Spleen (tissue), 7 donors: Measurements from ENCODE around the gene LASP1.
A peak's percentile ranks its signal among the peaks of the same experiment; 100 is the strongest.

Source experiments
- CTCF ChIP-seq, 11 experiments: fragments of 200-600 bp in 7 of 11; fragments of 450-650 bp in 4 of 11; sonication (generic) in 4 of 11; IDR thresholded peaks in 8 of 11; conservative IDR thresholded peaks in 3 of 11; 1 replicate in 7 of 11; 2 replicates in 4 of 11; pipeline versions ENCODE4 v1.4.0 to v1.8.0; 2016 to 2021; ENCODE audit warnings: antibody characterized with exemption in 11 of 11, inconsistent platforms in 4 of 11, mild to moderate bottlenecking in 1 of 11
- POLR2A ChIP-seq, 3 donors: fragments of 450-650 bp; IDR thresholded peaks; one replicate each; pipeline ENCODE4 v1.5.1; 2017; ENCODE audit warnings: antibody characterized with exemption in 3 of 3, mild to moderate bottlenecking in 1 of 3
- POLR2AphosphoS5 ChIP-seq, 3 donors: sonication (generic); formaldehyde crosslinking; IDR thresholded peaks; one replicate each; pipeline ENCODE4 v1.5.1; 2017; ENCODE audit warnings: antibody characterized with exemption in 3 of 3
- donor health status: DM: no; HTN: no; CAD: no; lungs with moderate emphysema.
- donor health status: DM: no; HTN: no; CAD: no.
- donor health status: DM: no; HTN: no; CAD: no.

- peak in 2 of 11 experiments; percentile 9 to 12 for TF ChIP-seq CTCF (IDR thresholded peaks at IDR 0.05 in 8 of 11, conservative IDR thresholded peaks at IDR 0.05 in 3 of 11)
- TF ChIP-seq POLR2AphosphoS5 (IDR thresholded peaks at IDR 0.05) = peak; percentile 58 to 93 (median 91)
- TF ChIP-seq POLR2A (IDR thresholded peaks at IDR 0.05) = peak in 1 of 3 donors; percentile 82
Measured at GRCh38 chr17:38868817-38869525, 887 bp upstream of the LASP1 start.
